PFSK-1 (cell line): ENCODE measurements around the gene TRIM34.

Source experiments
- FOXP2 ChIP-seq: optimal IDR thresholded peaks from 2 replicates; pipeline ENCODE3; 2011; ENCODE audit warnings: borderline replicate concordance, control low read depth, inconsistent platforms; ENCODE audit not compliant: insufficient read depth; ENCODE audit errors: extremely low read length, extremely low read depth
- POLR2AphosphoS5 ChIP-seq: IDR thresholded peaks from 2 replicates; pipeline ENCODE4 v1.6.1; 2012; ENCODE audit warnings: low read depth, mild to moderate bottlenecking, control low read depth, low read length, moderate library complexity
- REST ChIP-seq, 2 experiments: IDR thresholded peaks; 2 replicates each; pipeline versions ENCODE4 v1.6.1 to v1.8.0; 2011 to 2012; ENCODE audit warnings: low read depth in 2 of 2, low read length in 2 of 2, control low read depth in 1 of 2, inconsistent platforms in 1 of 2, mild to moderate bottlenecking in 1 of 2, moderate library complexity in 1 of 2; ENCODE audit not compliant: insufficient read depth in 1 of 2
- SIN3A ChIP-seq: IDR thresholded peaks from 2 replicates; pipeline ENCODE4 v1.6.1; 2012; ENCODE audit warnings: mild to moderate bottlenecking, low read length, moderate library complexity, borderline replicate concordance; ENCODE audit not compliant: insufficient read depth
- TAF1 ChIP-seq: IDR thresholded peaks from 2 replicates; pipeline ENCODE4 v1.6.1; 2012; ENCODE audit warnings: low read length, control low read depth, borderline replicate concordance; ENCODE audit not compliant: insufficient read depth

The TRIM34 gene

GRCh38 chr11:5689551-5689983, 64.8 kb downstream of the TRIM34 start, which contains the start of gene TRIM22:
TSS of gene TRIM22 (plus strand) at chr11:5689790. CDS start at chr11:5696233, 6,443 bp downstream.
- TF ChIP-seq REST (IDR thresholded peaks at IDR 0.05; ENCODE audit: insufficient read depth in 1 of 2, low read depth in 2 of 2, low read length in 2 of 2) (no peak), TAF1 (no peak), POLR2AphosphoS5 (no peak), SIN3A (no peak), FOXP2 (no peak)

- TF ChIP-seq SIN3A (no peak), POLR2AphosphoS5 (no peak), TAF1 (no peak), REST (IDR thresholded peaks at IDR 0.05; ENCODE audit: insufficient read depth in 1 of 2, low read depth in 2 of 2, low read length in 2 of 2) (no peak), FOXP2 (no peak)
These were observed 65.4 kb downstream of the TRIM34 start for GRCh38 chr11:5690216-5690615.

GRCh38 chr11:5690736-5691135, 65.9 kb downstream of the TRIM34 start:
- TF ChIP-seq POLR2AphosphoS5 = no peak
- TF ChIP-seq SIN3A = no peak
- no peak for TF ChIP-seq TAF1
- no peak for TF ChIP-seq FOXP2
- TF ChIP-seq REST (IDR thresholded peaks at IDR 0.05; ENCODE audit: insufficient read depth in 1 of 2, low read depth in 2 of 2, low read length in 2 of 2) = no peak

GRCh38 chr11:5691964-5692361, 67.2 kb downstream of the TRIM34 start:
- no peak for TF ChIP-seq TAF1
- TF ChIP-seq POLR2AphosphoS5 = no peak
- no peak for TF ChIP-seq REST (IDR thresholded peaks at IDR 0.05; ENCODE audit: insufficient read depth in 1 of 2, low read depth in 2 of 2, low read length in 2 of 2)
- TF ChIP-seq SIN3A = no peak
- TF ChIP-seq FOXP2 = no peak
